SHP77 (cell line): Measurements from ENCODE around the gene MYO1F.
"Not testable (repeated sequence)": the region's sequence is repeated elsewhere in the genome, so short reads cannot be mapped to it uniquely, and the experiment has no call there.

ENCODE experiments used
- DNase-seq, 2 experiments: peaks; one replicate each; lab custom pipeline; 2025; lab: John Stamatoyannopoulos, UW

Gene MYO1F

DNA sequence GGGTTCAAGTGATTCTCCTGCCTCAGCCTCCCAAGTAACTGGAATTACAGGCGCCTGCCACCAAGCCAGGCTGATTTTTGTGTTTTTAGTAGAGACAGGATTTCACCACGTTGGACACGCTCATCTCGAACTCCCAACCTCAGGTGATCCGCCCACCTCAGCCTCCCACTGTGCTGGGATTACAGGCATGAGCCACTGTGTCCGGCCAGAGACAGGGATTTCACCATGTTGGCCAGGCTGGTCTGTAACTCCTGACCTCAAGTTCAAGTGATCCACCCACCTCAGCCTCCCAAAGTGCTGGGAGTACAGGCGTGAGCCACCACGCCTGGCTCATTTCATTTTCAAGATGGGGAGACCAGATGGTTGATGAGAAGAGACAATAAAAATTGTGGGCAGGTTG, 12.4 kb downstream of the MYO1F start:
- not testable (repeated sequence) for DNase-seq

- no peak for DNase-seq
These were observed 16.0 kb downstream of the MYO1F start for GRCh38 chr19:8561075-8561764.

GRCh38 chr19:8558325-8558724, 18.9 kb downstream of the MYO1F start:
- no peak for DNase-seq

- no peak for DNase-seq
These were observed 19.5 kb downstream of the MYO1F start for GRCh38 chr19:8557642-8558238.

DNA sequence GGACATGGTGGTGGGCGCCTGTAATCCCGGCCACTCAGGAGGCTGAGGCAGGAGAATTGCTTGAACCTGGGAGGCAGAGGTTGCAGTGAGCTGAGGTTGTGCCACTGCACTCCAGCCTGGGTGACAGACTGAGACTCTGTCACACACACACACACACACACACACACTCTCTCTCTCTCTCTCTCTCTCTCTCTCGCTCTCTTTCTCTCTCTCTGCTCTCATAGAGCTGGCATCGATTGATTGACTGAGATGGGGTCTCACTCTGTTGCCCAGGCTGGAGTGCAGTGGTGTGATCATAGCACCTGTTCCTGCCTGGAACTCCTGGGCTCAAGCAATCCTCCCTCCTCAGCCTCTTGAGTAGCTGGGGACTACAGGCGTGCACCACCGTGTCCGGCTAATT, 23.5 kb downstream of the MYO1F start:
- DNase-seq, result not testable (repeated sequence)

GRCh38 chr19:8552810-8553209, 24.4 kb downstream of the MYO1F start:
- peak; percentile 6 to 9 for DNase-seq

GRCh38 chr19:8550070-8550469, 27.2 kb downstream of the MYO1F start:
- DNase-seq, result no peak

DNA sequence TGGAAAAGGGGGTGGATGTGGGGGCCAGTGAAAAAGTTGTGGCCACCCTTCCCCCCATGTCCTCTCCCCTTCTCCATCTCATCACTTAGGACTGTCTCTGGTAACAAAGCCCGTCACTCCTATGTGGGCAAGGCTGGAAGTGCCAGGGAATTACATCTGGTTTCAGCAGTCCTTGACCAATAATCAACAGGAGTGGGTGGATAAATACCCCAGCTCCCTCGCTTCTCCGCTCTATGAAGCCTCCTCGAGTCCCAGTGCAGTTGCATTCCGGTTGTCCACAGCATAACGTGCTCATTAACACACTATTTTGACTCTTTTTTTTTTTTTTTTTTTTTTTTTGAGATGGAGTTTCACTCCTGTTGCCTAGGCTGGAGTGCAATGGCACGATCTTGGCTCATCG, 31.5 kb downstream of the MYO1F start:
- DNase-seq, result no peak

DNA sequence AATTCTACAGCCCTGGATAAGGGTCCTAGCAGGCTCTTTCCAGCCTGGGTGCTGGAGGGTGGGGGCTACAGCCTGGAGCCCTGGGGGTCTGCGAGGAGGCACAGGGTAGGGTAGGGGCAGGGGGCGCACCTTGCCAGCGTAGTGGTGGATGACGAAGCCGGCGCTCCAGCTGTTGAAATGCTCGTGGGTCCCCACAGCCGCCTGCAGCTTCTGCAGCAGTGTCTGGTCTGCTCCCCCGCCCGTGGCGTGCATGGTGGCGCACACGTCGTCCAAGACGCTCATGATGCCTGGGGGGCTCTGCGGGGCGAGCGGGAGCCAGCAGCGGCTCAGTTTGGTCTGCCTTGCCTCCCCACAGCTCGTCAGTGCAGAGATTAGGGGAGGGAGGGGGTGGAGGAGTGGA, 33.1 kb downstream of the MYO1F start:
- no peak for DNase-seq

- no peak for DNase-seq
These were observed 37.6 kb downstream of the MYO1F start for GRCh38 chr19:8539621-8540149.

- no peak for DNase-seq
These were observed 40.1 kb downstream of the MYO1F start for GRCh38 chr19:8537099-8537498.

GRCh38 chr19:8536282-8536681, 41.0 kb downstream of the MYO1F start:
- DNase-seq, result no peak

GRCh38 chr19:8532225-8532624, 45.0 kb downstream of the MYO1F start:
- DNase-seq, result no peak

DNA sequence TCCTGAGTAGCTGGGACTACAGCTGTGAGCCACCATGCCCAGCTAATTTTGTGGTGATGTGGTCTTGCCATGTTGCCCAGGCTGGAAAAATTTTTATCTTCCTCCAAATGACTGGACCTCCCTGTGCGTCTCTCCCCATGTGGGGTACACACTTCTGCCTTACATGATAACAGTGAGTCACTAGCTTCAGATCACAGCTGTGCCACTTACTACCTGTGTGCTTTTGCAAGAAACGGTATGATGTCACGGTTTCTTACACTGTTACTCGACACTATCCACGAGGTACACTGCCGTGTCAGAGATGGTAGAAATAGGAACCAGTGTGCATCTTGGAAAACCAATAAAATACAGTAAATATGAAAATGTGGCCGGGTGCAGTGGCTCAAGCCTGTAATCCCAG, 45.8 kb downstream of the MYO1F start:
- no peak for DNase-seq

- no peak for DNase-seq
These were observed 47.1 kb downstream of the MYO1F start for GRCh38 chr19:8530061-8530679.

DNA sequence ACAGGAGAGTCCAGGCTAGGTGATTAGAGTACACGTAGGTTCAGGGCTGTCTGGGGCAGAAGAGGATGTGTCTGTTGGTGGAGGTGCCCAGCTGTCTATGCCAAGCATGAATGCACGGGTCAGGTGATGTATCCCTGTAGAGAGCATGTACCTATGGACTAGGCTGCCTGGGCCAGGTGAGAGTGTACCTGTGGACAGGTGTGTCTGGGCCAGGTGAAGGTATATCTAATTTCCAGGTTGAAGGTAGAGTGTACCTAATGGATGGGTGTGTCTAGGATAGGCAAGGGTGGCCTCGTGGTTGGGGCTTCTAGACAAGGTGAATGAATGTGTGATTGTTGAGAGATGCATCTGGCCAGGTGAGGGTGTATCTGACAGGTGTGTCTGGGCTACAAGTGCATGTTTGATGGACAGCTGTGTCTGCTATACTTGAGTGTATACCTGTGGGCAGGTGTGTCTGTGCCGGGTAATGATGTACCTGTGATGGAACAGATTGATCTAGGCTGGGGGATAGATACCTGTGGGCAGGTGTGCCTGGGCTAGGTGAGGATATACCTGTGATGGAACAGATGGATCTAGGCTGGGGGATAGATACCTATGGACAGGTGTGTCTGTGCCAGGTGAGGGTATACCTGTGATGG, 47.8 kb downstream of the MYO1F start:
- no peak for DNase-seq

- DNase-seq, result no peak
These were observed 48.7 kb downstream of the MYO1F start for GRCh38 chr19:8528500-8528899.

GRCh38 chr19:8526345-8527091, 50.7 kb downstream of the MYO1F start:
- DNase-seq, result peak; percentile 84 to 89

- no peak for DNase-seq
These were observed 51.9 kb downstream of the MYO1F start for GRCh38 chr19:8525401-8525684.

DNA sequence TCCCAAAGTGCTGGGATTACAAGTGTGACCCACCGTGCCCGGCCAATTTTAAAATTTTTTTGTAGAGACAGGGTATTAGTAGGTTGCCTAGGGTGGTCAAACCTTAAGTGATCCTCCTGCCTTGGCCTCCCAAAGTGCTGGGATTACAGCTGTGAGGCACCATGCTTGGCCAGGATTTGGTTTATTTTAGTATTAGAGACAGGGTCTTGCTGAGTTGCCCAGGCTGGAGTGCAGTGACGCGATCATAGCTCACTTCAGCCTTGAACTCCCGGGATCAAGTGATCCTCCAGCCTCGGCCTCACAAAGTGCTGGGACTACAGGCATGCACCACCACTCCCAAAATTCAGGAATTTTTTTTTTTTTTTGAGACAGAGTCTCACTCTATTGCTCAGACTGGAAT, 57.9 kb downstream of the MYO1F start:
- no peak for DNase-seq

GRCh38 chr19:8518536-8518935, 58.7 kb downstream of the MYO1F start:
- DNase-seq, result no peak
